ENCODE results near the gene NUP62.

NUP62 gene

GRCh38 chr19:49924004-49924880 lies 5.1 kb downstream of the NUP62 start:
- DNase-seq, result no peak

GRCh38 chr19:49923055-49924003 lies 6.0 kb downstream of the NUP62 start:
- no peak for DNase-seq

DNA sequence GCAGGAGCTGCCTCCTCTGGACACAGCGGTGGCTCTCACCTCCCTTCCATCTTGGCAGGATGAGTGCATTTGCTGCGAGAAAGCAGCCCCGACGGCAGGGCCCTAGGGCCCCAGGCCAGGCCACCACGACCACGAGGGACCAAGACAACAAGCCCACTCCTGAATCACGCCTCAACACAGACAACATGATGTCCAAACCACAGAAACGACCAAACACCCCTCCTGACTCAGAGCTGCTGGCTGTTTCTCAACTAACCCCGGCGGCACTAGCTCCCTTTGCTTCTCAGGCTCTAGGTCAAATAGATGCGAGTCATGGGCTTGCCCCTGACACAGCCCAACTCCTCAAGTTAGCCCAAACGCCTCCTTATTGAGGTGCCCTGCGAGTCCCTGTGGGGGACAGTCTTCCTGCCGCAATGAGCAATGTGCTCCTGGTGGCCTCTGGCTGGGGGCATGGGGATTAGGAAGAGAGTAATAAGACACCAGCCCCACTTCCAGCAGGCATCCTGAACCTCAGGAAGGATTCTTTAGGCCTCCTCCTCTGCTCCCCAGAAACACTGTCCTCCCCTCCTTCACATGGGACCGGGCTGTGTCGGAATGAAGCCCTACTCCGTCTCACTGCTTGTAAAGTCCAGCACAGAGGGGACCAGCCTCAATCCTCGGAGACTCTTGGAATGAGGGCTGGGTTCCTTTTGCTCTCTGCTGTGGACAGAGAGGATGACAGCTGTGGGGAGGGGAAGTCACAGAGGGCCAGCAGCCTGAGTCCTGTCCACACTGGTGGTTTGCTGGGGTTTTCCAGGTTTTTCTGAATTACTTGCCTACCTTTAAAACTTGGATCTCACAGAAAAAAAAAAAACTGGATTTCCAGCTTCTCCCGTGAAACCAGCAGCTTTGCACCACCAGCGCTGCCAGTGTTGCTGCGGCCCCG lies 7.2 kb downstream of the NUP62 start:
- no peak for DNase-seq

DNA sequence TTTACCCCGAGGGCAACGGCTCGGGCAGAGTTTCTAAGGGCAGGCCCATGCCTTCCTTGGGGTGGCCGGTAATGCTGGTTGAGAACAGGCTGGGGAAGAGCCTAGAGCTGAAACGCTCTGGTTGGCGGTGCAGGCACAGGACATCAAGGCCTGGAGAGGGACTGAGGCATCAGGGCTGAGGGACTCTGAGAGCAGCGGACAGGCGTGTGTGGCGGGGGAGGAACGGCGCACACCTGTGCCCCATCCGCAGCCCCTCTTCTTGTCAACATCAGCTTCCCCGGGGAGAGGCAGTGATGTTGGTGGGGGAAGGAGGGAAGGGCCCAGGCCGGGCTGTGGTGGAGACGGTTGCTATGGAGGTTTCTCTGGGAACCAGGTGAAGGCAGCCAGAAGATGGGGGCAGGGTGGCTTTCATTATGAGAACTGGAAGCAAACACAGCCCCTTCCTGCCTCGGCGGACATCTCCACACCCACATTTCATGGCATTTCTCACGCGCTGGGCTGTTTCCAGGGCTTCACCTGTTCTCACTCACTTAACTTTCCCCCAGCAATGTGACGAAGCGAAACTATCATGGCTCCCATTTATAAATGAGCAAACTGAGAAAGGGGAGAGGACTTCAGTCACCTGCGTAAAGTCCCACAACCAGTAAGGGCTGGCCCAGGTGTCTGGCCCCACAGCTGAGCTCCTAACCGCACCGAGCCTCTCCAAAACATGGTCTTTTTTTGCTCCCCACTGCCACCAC lies 8.5 kb downstream of the NUP62 start:
- peak in 2 of 3 experiments; percentile 63 to 87 for DNase-seq

GRCh38 chr19:49918089-49918488 lies 11.2 kb downstream of the NUP62 start:
- no peak for DNase-seq

GRCh38 chr19:49916839-49917733 lies 12.2 kb downstream of the NUP62 start:
- DNase-seq, result no peak

DNA sequence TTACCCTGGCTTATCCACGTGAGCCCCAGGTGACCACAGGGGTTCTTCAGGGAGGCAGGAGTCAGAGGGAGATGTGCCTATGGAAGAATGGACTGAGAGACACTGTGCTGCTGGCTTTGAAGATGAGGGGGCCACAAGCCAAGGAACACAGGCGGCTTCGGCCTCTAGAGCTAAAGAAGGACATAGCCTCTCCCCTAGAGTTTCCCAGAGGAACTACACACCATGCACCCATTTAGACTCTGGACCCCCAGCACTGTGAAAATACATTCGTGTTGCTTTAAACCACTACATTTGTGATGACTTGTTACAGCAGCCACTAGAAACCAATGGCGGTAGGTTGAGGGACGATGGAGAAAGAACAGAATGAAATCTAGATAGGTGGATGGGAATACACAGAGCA lies 14.0 kb downstream of the NUP62 start:
- no peak for DNase-seq

DNA sequence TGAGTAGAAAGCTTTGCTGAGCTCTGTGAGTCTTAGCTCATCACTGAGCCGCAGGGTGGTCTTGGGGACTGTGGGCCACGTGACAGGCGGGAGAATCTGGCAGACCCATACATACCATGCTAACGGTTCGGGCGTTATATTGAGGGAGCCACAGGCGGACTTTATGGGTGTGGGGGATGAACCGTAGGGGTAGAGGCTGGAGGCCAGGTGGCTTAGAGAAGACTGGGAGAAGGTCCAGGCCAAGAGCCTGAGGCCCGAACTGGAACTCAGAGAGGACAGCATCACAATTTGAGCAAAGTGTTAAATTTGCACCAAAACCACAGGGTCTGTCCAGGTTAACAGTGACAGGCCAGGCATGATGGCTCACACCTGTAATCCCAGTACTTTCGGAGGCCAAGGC lies 15.6 kb downstream of the NUP62 start:
- DNase-seq, result no peak

- no peak for DNase-seq
These were observed 16.2 kb downstream of the NUP62 start for GRCh38 chr19:49912965-49913685.

DNA sequence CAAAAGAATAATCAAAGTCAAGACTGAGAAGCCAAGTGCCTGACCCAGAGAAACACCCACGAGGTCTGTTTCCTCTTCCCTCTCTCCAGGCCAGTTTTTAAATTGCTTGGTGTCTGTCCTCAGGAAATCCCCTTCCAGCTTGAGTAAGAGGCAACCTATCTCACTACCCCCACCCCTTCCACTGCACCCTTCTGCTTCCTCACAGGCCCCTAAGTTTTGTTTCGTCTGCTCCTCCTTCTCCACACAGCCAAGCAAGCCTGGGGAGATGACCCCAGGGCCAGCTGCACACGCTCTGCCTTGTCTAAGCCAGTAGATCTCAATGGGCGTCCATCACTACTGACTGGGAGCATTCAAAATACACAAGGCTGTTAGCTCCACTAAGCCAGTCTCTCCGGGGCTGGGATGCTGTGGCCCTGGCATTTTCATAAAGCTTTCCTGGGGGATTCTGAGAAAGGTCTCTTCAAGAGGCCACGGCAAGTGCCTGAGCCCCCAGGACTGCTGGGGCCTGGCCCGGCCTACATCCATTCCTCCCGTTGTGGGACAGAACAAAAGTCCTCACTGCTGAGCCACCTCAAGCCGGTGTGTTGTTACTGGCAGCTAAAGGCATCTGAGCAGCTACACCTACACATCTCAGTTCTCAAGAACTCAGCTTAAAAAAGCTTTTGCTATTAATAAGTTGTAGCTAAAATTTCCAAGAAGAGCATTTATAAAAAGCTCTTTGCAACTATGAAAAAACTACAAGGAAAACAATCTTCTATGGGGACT lies 17.7 kb downstream of the NUP62 start:
- DNase-seq, result no peak

DNA sequence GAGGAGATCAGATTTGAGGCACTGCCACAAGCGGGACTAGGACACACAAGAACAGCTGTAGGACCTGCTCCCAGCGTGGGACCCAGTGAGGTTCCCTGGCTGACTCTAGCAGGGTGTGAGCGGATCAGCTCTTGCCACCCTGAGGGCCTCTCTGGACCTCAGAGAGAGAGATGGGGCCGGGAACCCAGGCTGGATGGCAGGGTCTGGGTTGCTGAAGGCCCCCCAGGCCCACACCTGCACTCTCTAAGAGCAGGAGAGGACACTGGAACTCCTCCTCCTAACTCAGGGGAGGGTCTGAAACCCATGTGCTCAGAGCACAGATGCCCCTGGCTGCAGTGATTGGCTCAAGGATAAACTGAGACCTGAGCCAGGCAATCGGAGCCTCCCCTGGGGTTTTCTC lies 19.1 kb downstream of the NUP62 start:
- DNase-seq, result no peak

DNA sequence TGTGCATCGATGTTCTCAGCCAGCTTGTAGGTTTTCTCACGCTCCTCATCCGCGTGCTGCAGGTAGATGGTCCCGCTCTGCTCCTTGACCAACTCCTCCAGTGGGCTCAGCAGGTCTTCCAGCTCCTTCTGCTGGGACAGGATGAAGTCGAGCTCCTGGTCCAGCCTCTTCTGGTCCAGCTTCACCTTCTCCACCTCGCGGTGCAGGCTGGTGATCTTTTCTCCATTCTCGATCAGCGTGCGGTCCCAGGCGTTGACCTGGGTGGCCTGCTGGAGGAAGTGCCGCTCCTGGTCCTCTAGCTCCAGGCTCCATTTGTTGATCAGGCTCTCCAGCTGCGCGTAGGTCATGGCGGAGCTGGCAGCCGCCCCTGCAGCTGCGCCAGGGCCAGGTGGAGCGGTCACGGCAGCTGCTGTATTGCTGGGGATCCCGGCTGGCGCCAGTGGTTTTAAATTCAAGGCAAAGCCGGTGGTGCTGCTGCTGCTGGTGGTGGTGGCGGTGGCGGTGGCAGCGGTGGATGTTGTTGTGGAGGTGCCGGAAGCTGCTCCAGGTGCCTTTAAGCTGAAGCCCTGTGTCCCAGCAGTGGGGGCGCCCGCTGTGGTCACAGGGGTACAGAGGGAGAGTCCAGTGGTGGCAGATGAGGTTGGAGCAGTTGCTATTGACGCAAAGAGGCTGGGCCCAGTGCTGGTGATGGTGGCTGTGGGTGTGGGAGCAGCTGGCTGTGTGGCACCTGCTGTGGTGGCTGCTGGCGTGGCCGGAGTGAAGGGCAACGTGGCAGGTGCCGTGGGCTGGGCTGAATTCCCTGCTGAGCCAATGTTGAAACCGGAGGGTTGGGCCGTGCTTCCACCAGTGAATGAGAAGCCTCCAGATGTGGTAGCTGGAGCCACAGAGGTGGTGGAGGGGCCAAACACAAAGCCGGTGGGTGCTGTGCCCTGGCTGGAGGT lies 20.6 kb downstream of the NUP62 start:
- no peak for DNase-seq

GRCh38 chr19:49907745-49908446 lies 21.4 kb downstream of the NUP62 start:
- no peak for DNase-seq

- no peak for DNase-seq
These were observed 22.3 kb downstream of the NUP62 start for GRCh38 chr19:49906879-49907564.

DNA sequence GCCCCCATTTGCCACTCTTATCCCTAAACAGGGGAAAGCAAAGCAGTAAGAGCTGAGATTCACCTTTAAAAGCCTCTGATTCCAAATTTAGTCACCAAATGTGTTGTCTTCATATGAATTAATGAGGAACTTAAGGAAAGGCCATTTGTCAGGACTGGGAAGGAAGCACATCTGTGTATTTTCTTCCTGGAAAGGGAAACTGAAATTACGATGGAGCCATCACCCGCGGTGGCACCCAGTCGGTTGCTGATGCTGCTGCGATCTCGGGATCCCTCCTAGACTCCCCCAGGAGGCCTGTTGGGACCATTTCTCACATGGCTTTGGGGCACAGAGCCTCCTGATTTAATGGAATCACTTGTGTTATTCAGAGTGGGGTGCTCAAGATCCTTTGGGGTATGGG lies 25.2 kb downstream of the NUP62 start:
- DNase-seq, result no peak

GRCh38 chr19:49896863-49897621 lies 32.3 kb downstream of the NUP62 start, which contains the start of gene IL4I1:
Gene IL4I1, minus strand, starts transcription at chr19:49896887. Its CDS starts 727 bp downstream, at chr19:49896160.
- DNase-seq, result no peak
